Activated CD4-positive, alpha-beta T cell treated with anti-CD3 and anti-CD28 coated beads, Interleukin-2, amount 10 ng/mL, durations not matched to agents 7 days and 5 days (primary cell): ENCODE measurements around the gene FES. TPM values are rescaled to one million over a fixed set of nuclear protein-coding genes. Genes with fewer than 3 reads are reported as not detected.
"Not testable (repeated sequence)": the region's sequence is repeated elsewhere in the genome, so short reads cannot be mapped to it uniquely, and the experiment has no call there.

ENCODE experiments used
- CTCF ChIA-PET: fragments of 350-600 bp; sonication (Branson Sonifier 250); formaldehyde crosslinking; loops from one replicate; lab custom pipeline; 2021; ENCODE audit warnings: antibody characterized with exemption; lab: Charles Lee
- POLR2A ChIA-PET: fragments of 350-600 bp; sonication (Branson Sonifier 250); formaldehyde crosslinking; loops from one replicate; lab custom pipeline; 2021; ENCODE audit warnings: antibody characterized with exemption; lab: Charles Lee
- DNase-seq: peaks from one replicate; pipeline ENCODE4 v3.0.0-alpha.2; 2020
- H3K27ac Mint-ChIP-seq: one replicate; pipeline ENCODE4 v1.8.0; 2021; ENCODE audit warnings: mild to moderate bottlenecking, moderate library complexity, mixed read lengths
- H3K27me3 Mint-ChIP-seq: one replicate; pipeline ENCODE4 v1.8.0; 2021; ENCODE audit warnings: mixed read lengths
- H3K36me3 Mint-ChIP-seq: one replicate; pipeline ENCODE4 v1.8.0; 2021; ENCODE audit warnings: low read depth, mixed read lengths
- H3K4me1 Mint-ChIP-seq: one replicate; pipeline ENCODE4 v1.8.0; 2021; ENCODE audit warnings: mixed read lengths
- H3K4me3 Mint-ChIP-seq: one replicate; pipeline ENCODE4 v1.8.0; 2021; ENCODE audit warnings: mild to moderate bottlenecking, moderate library complexity, mixed read lengths
- H3K9me3 Mint-ChIP-seq: one replicate; pipeline ENCODE4 v1.8.0; 2021; ENCODE audit warnings: mixed read lengths
- total RNA-seq, 2 experiments: library from RNA; stranded (reverse); gene quantifications; one replicate each; pipeline ENCODE4 v1.2.3, GENCODE V29; 2021

Gene FES
- total RNA-seq, 2 experiments from 2014 or later = 8.6 to 10.7 TPM

DNA sequence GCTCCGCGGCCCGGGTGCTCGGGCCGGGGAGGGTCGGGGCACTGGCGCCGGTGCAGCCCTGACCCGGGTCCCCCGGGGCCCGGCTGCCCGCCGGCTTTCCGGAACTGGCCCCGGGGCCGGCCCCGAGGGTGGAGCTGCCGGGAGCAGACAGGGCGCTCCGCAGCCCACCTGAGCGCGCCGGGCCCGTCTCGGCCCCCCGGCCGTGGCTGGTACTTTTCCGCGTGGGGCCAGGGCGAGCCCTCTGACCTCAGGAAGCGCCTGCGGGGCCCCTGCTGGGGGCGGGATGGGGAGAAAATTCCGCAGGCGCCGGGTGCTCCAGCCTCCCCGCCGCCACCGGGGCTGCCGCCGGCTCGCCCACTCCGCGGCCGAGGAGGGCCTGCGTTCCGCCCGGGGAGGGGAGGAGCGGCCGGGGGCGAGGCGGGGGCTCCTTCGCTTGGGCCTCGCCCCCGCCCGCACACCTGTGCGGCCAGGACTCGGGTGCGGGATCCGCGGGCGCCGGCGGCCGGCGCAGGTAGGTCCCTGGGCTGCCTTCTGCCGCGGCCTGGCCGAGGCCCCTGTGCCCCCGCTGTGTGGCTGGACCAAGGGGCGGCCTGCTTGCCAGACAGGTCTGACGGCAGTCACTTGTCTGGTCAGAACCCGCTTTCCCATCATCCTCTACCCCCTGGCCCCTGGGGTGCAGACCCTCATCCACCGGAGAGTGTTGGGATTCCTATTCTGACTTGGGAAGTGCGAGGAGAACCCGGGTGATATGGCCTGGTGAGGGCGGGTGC lies 12.4 kb upstream of the FES start:
- CTCF ChIA-PET = interaction anchor here (0.6 to 1.6 kb wide), 3 partner anchors 13 to 60 kb away, joined by 3 to 4 read pairs (median 4); no protein-coding TSS in a partner anchor
- peak overlapping the region; percentile 91 for H3K27ac Mint-ChIP-seq
- H3K4me1 Mint-ChIP-seq = peaks cover 72% of the 10 kb centered on the region
- POLR2A ChIA-PET = interaction anchor here (0.8 kb wide), 1 partner anchor 34 kb away, joined by 3 read pairs; no protein-coding TSS in a partner anchor
- no peaks in the 10 kb centered on the region for H3K27me3 Mint-ChIP-seq
- H3K9me3 Mint-ChIP-seq = no peaks in the 10 kb centered on the region
- DNase-seq = no peak
- peaks cover 25% of the 10 kb centered on the region for H3K36me3 Mint-ChIP-seq
- peak overlapping the region; percentile 89 for H3K4me3 Mint-ChIP-seq

DNA sequence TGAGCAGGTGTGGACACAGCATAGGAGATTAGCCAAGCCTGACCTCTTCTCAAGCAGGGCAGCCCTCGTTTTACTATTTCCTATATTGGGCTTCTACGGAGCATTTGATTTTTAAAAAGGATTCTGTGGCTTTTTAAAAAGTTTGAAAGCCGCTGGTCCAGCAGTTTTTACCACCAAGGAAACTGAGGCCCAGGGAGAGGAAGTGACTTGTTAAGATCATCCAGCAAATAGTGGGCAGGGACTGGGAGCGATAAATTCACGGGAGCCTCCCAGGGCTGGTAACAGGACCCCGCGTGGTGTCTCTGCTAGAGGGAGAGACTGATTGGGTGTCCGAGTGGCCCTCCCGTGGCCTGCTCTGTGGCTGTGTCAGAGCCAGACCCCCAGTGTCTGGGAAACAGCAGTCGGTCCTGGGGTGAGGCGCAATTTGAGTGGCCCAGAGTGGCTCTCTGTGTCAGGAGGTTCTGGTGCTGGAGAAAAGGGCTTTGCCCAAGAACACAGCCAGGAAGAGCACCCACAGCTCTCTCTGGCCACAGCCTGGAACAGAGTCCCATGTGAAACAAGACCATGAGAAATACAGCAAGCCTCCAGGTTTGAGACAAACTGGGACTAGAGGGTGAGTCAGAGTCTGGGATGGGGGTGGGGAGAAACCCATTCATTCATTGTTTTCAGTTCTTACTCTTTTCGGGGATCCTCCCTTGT lies 11.7 kb upstream of the FES start:
- peaks cover 31% of the 10 kb centered on the region for H3K36me3 Mint-ChIP-seq
- peak; percentile 28 for DNase-seq
- POLR2A ChIA-PET = no interaction called here
- H3K4me1 Mint-ChIP-seq = peaks cover 74% of the 10 kb centered on the region
- CTCF ChIA-PET = interaction anchor here (0.9 to 2.4 kb wide), 4 partner anchors 13 to 63 kb away, joined by 3 to 11 read pairs (median 7); partner anchors contain the start of genes HDDC3 and UNC45A
- peak overlapping the region; percentile 89 for H3K4me3 Mint-ChIP-seq
- no peaks in the 10 kb centered on the region for H3K9me3 Mint-ChIP-seq
- peak overlapping the region; percentile 91 for H3K27ac Mint-ChIP-seq
- no peaks in the 10 kb centered on the region for H3K27me3 Mint-ChIP-seq

- H3K27me3 Mint-ChIP-seq = no peaks in the 10 kb centered on the region
- POLR2A ChIA-PET = no interaction called here
- DNase-seq = no peak
- H3K4me1 Mint-ChIP-seq = peaks cover 66% of the 10 kb centered on the region
- CTCF ChIA-PET = interaction anchor here (0.7 to 2.4 kb wide), 11 partner anchors 9 to 146 kb away, joined by 3 to 11 read pairs (median 3); partner anchors contain the start of genes HDDC3 and UNC45A
- peak overlapping the region; percentile 91 for H3K27ac Mint-ChIP-seq
- no peaks in the 10 kb centered on the region for H3K9me3 Mint-ChIP-seq
- peaks cover 40% of the 10 kb centered on the region for H3K36me3 Mint-ChIP-seq
- H3K4me3 Mint-ChIP-seq = peak overlapping the region; percentile 89
Observed at GRCh38 chr15:90873488-90873997, 10.8 kb upstream of the FES start.

DNA sequence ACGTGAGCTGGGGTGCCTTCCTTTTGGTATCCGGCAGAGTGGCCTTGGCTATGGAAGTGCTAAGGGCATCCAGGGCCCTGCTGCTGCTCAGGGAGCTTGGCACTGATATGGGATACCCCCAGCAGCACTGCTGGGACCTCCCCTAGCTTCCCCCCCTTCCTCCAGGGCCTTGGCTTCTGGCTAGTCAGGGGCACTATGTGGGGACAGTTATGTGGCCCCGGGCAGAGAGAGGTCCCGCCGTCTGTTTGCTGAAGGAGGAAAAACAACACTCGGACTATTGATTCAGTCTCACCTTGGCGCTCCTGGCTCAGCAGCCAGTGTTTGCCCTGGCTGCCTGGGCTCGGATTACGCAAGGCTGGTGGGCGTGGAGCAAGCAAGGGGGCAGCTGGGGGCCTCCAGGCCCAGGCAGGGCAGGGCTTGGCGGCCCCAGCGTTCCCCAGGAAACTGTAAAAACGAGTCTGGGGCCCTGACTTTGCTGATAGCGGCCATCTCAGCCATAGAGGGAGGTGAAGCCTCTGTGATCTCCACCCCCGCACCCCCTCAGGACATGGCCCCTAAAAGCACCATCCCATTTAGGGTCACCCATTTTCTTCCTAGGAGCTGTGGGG lies 10.2 kb upstream of the FES start:
- peaks cover 60% of the 10 kb centered on the region for H3K4me1 Mint-ChIP-seq
- ChIA-PET CTCF (interaction anchor here (0.7 to 2.4 kb wide), 11 partner anchors 10 to 147 kb away, joined by 3 to 11 read pairs (median 3); partner anchors contain the start of genes HDDC3 and UNC45A), POLR2A (no interaction called here)
- H3K9me3 Mint-ChIP-seq = no peaks in the 10 kb centered on the region
- H3K27me3 Mint-ChIP-seq = no peaks in the 10 kb centered on the region
- peak overlapping the region; percentile 89 for H3K4me3 Mint-ChIP-seq
- peak overlapping the region; percentile 91 for H3K27ac Mint-ChIP-seq
- no peak for DNase-seq
- peaks cover 45% of the 10 kb centered on the region for H3K36me3 Mint-ChIP-seq

- DNase-seq, POLR2A ChIA-PET, H3K27me3 Mint-ChIP-seq, H3K27ac Mint-ChIP-seq, H3K9me3 Mint-ChIP-seq, CTCF ChIA-PET: not testable (repeated sequence)
- Mint-ChIP-seq H3K4me1 (peaks cover 51% of the 10 kb centered on the region), H3K4me3 (peak overlapping the region; percentile 40), H3K36me3 (peaks cover 52% of the 10 kb centered on the region)
Observed at GRCh38 chr15:90874986-90875385, 9.3 kb upstream of the FES start.

- ChIA-PET POLR2A (no interaction called here), CTCF (interaction anchor here (0.6 to 1.7 kb wide), 2 partner anchors 10 to 24 kb away, joined by 3 to 10 read pairs; partner anchors contain the start of gene FES)
- no peaks in the 10 kb centered on the region for H3K9me3 Mint-ChIP-seq
- H3K4me1 Mint-ChIP-seq = peaks cover 45% of the 10 kb centered on the region
- H3K27ac Mint-ChIP-seq = no peak overlapping the region
- H3K27me3 Mint-ChIP-seq = no peaks in the 10 kb centered on the region
- peaks cover 56% of the 10 kb centered on the region for H3K36me3 Mint-ChIP-seq
- no peak overlapping the region for H3K4me3 Mint-ChIP-seq
- DNase-seq = no peak
Observed at GRCh38 chr15:90875549-90875981, 8.7 kb upstream of the FES start.

- Mint-ChIP-seq H3K9me3 (no peaks in the 10 kb centered on the region), H3K4me3 (no peak overlapping the region), H3K27ac (no peak overlapping the region), H3K36me3 (peaks cover 59% of the 10 kb centered on the region), H3K27me3 (no peaks in the 10 kb centered on the region), H3K4me1 (peaks cover 42% of the 10 kb centered on the region)
- POLR2A ChIA-PET = no interaction called here
- DNase-seq = no peak
- CTCF ChIA-PET = interaction anchor here (0.6 to 1.7 kb wide), 2 partner anchors 10 to 24 kb away, joined by 3 to 10 read pairs; partner anchors contain the start of gene FES
Observed at GRCh38 chr15:90876046-90876445, 8.3 kb upstream of the FES start.

GRCh38 chr15:90876512-90877170 lies 7.7 kb upstream of the FES start:
- peaks cover 59% of the 10 kb centered on the region for H3K36me3 Mint-ChIP-seq
- ChIA-PET CTCF (interaction anchor here (1.7 kb wide), 1 partner anchor 9 kb away, joined by 10 read pairs; the partner anchor contains the start of gene FES), POLR2A (interaction anchor here (0.6 kb wide), 1 partner anchor 32 kb away, joined by 7 read pairs; no protein-coding TSS in a partner anchor)
- H3K27me3 Mint-ChIP-seq = no peaks in the 10 kb centered on the region
- H3K9me3 Mint-ChIP-seq = no peaks in the 10 kb centered on the region
- H3K4me1 Mint-ChIP-seq = peaks cover 42% of the 10 kb centered on the region
- DNase-seq = no peak
- H3K27ac Mint-ChIP-seq = peak overlapping the region; percentile 46
- no peak overlapping the region for H3K4me3 Mint-ChIP-seq

DNA sequence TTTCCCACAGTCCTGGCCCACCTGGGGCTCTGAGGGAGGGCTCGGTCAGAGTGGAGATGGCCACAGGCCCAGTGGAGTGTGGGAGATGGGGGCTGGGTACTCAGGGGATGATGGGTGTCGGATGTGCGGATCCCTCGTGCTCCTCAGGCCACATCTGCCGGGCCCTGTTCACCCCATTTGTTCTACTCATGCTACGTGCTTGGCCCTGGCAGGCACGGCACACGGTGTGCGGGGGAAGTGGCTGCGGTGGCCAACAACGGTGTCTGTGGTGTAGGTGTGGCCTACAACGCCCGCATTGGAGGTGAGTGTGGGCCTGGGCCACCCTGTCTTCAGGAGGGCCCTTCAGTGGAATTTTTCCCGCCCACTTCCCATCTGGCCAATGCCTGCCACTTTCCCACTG lies 7.0 kb upstream of the FES start:
- ChIA-PET CTCF (no interaction called here), POLR2A (no interaction called here)
- peaks cover 59% of the 10 kb centered on the region for H3K36me3 Mint-ChIP-seq
- DNase-seq = no peak
- H3K4me1 Mint-ChIP-seq = peaks cover 41% of the 10 kb centered on the region
- H3K27ac Mint-ChIP-seq = no peak overlapping the region
- H3K9me3 Mint-ChIP-seq = no peaks in the 10 kb centered on the region
- no peaks in the 10 kb centered on the region for H3K27me3 Mint-ChIP-seq
- H3K4me3 Mint-ChIP-seq = no peak overlapping the region

- H3K4me3 Mint-ChIP-seq = no peak overlapping the region
- H3K27me3 Mint-ChIP-seq = no peaks in the 10 kb centered on the region
- no peaks in the 10 kb centered on the region for H3K9me3 Mint-ChIP-seq
- no peak for DNase-seq
- H3K4me1 Mint-ChIP-seq = peaks cover 37% of the 10 kb centered on the region
- ChIA-PET CTCF (no interaction called here), POLR2A (no interaction called here)
- H3K27ac Mint-ChIP-seq = no peak overlapping the region
- H3K36me3 Mint-ChIP-seq = peaks cover 55% of the 10 kb centered on the region
Observed at GRCh38 chr15:90877996-90878395, 6.3 kb upstream of the FES start.

GRCh38 chr15:90878660-90879059 lies 5.6 kb upstream of the FES start:
- ChIA-PET POLR2A (no interaction called here), CTCF (no interaction called here)
- Mint-ChIP-seq H3K4me1 (peaks cover 36% of the 10 kb centered on the region), H3K4me3 (no peak overlapping the region), H3K27me3 (no peaks in the 10 kb centered on the region), H3K36me3 (peaks cover 54% of the 10 kb centered on the region), H3K9me3 (no peaks in the 10 kb centered on the region), H3K27ac (no peak overlapping the region)
- DNase-seq = no peak
